ENCODE results near the gene PCLO.
A peak's percentile ranks its signal among the peaks of the same experiment; 100 is the strongest.

The PCLO gene

GRCh38 chr7:82839063-82839462, 323.6 kb downstream of the PCLO start:
- H3K4me1 ChIP-seq (ENCODE audit: insufficient read depth, insufficient read length): no peaks in the 10 kb centered on the region
- H3K9me3 ChIP-seq (ENCODE audit: insufficient read depth, low read length): no peaks in the 10 kb centered on the region
- no peaks in the 10 kb centered on the region for H3K27me3 ChIP-seq (ENCODE audit: insufficient read depth, insufficient read length)
- no peak overlapping the region for H3K9ac ChIP-seq (ENCODE audit: insufficient read length, low read depth)
- H3K4me3 ChIP-seq (ENCODE audit: insufficient read length, low read depth): no peak overlapping the region
- H3K36me3 ChIP-seq (ENCODE audit: insufficient read depth, insufficient read length, low read length): no peaks in the 10 kb centered on the region
- TF ChIP-seq ZNF274 (IDR thresholded peaks at IDR 0.05; ENCODE audit: low read depth, low read length) (no peak), SUZ12 (IDR thresholded peaks at IDR 0.05; ENCODE audit: extremely low read depth, insufficient read depth, insufficient read length) (no peak), YY1 (IDR thresholded peaks at IDR 0.05; ENCODE audit: insufficient read depth, insufficient read length) (no peak)
- DNase-seq (ENCODE audit: low read depth, low spot score): no peak

GRCh38 chr7:82838314-82838713, 324.4 kb downstream of the PCLO start:
- Histone ChIP-seq H3K36me3 (ENCODE audit: insufficient read depth, insufficient read length, low read length) (no peaks in the 10 kb centered on the region), H3K9me3 (ENCODE audit: insufficient read depth, low read length) (no peaks in the 10 kb centered on the region), H3K4me3 (ENCODE audit: insufficient read length, low read depth) (no peak overlapping the region), H3K4me1 (ENCODE audit: insufficient read depth, insufficient read length) (no peaks in the 10 kb centered on the region), H3K27me3 (ENCODE audit: insufficient read depth, insufficient read length) (no peaks in the 10 kb centered on the region), H3K9ac (ENCODE audit: insufficient read length, low read depth) (no peak overlapping the region)
- TF ChIP-seq ZNF274 (IDR thresholded peaks at IDR 0.05; ENCODE audit: low read depth, low read length): no peak
- TF ChIP-seq YY1 (IDR thresholded peaks at IDR 0.05; ENCODE audit: insufficient read depth, insufficient read length): no peak
- no peak for TF ChIP-seq SUZ12 (IDR thresholded peaks at IDR 0.05; ENCODE audit: extremely low read depth, insufficient read depth, insufficient read length)
- no peak for DNase-seq (ENCODE audit: low read depth, low spot score)

GRCh38 chr7:82823073-82823472, 339.6 kb downstream of the PCLO start:
- Histone ChIP-seq H3K36me3 (ENCODE audit: insufficient read depth, insufficient read length, low read length) (no peaks in the 10 kb centered on the region), H3K4me3 (ENCODE audit: insufficient read length, low read depth) (no peak overlapping the region), H3K4me1 (ENCODE audit: insufficient read depth, insufficient read length) (no peaks in the 10 kb centered on the region), H3K27me3 (ENCODE audit: insufficient read depth, insufficient read length) (no peaks in the 10 kb centered on the region), H3K9me3 (ENCODE audit: insufficient read depth, low read length) (no peaks in the 10 kb centered on the region), H3K9ac (ENCODE audit: insufficient read length, low read depth) (no peak overlapping the region)
- no peak for TF ChIP-seq YY1 (IDR thresholded peaks at IDR 0.05; ENCODE audit: insufficient read depth, insufficient read length)
- TF ChIP-seq SUZ12 (IDR thresholded peaks at IDR 0.05; ENCODE audit: extremely low read depth, insufficient read depth, insufficient read length): no peak
- TF ChIP-seq ZNF274 (IDR thresholded peaks at IDR 0.05; ENCODE audit: low read depth, low read length): no peak
- DNase-seq (ENCODE audit: low read depth, low spot score): no peak

GRCh38 chr7:82821037-82821436, 341.6 kb downstream of the PCLO start:
- no peak overlapping the region for H3K4me3 ChIP-seq (ENCODE audit: insufficient read length, low read depth)
- TF ChIP-seq YY1 (IDR thresholded peaks at IDR 0.05; ENCODE audit: insufficient read depth, insufficient read length) (no peak), ZNF274 (IDR thresholded peaks at IDR 0.05; ENCODE audit: low read depth, low read length) (no peak), SUZ12 (IDR thresholded peaks at IDR 0.05; ENCODE audit: extremely low read depth, insufficient read depth, insufficient read length) (no peak)
- H3K36me3 ChIP-seq (ENCODE audit: insufficient read depth, insufficient read length, low read length): no peaks in the 10 kb centered on the region
- no peaks in the 10 kb centered on the region for H3K9me3 ChIP-seq (ENCODE audit: insufficient read depth, low read length)
- no peak for DNase-seq (ENCODE audit: low read depth, low spot score)
- no peak overlapping the region for H3K9ac ChIP-seq (ENCODE audit: insufficient read length, low read depth)
- no peaks in the 10 kb centered on the region for H3K27me3 ChIP-seq (ENCODE audit: insufficient read depth, insufficient read length)
- H3K4me1 ChIP-seq (ENCODE audit: insufficient read depth, insufficient read length): no peaks in the 10 kb centered on the region

- no peak for TF ChIP-seq ZNF274 (IDR thresholded peaks at IDR 0.05; ENCODE audit: low read depth, low read length)
- TF ChIP-seq SUZ12 (IDR thresholded peaks at IDR 0.05; ENCODE audit: extremely low read depth, insufficient read depth, insufficient read length): no peak
- TF ChIP-seq YY1 (IDR thresholded peaks at IDR 0.05; ENCODE audit: insufficient read depth, insufficient read length): no peak
- Histone ChIP-seq H3K4me3 (ENCODE audit: insufficient read length, low read depth) (no peak overlapping the region), H3K9ac (ENCODE audit: insufficient read length, low read depth) (no peak overlapping the region), H3K36me3 (ENCODE audit: insufficient read depth, insufficient read length, low read length) (no peaks in the 10 kb centered on the region), H3K4me1 (ENCODE audit: insufficient read depth, insufficient read length) (no peaks in the 10 kb centered on the region), H3K27me3 (ENCODE audit: insufficient read depth, insufficient read length) (no peaks in the 10 kb centered on the region), H3K9me3 (ENCODE audit: insufficient read depth, low read length) (no peaks in the 10 kb centered on the region)
- DNase-seq (ENCODE audit: low read depth, low spot score): peak; percentile 16
These were observed 344.5 kb downstream of the PCLO start for GRCh38 chr7:82818171-82818570.

- no peak for TF ChIP-seq YY1 (IDR thresholded peaks at IDR 0.05; ENCODE audit: insufficient read depth, insufficient read length)
- TF ChIP-seq SUZ12 (IDR thresholded peaks at IDR 0.05; ENCODE audit: extremely low read depth, insufficient read depth, insufficient read length): no peak
- no peak for TF ChIP-seq ZNF274 (IDR thresholded peaks at IDR 0.05; ENCODE audit: low read depth, low read length)
- no peaks in the 10 kb centered on the region for H3K9me3 ChIP-seq (ENCODE audit: insufficient read depth, low read length)
- no peaks in the 10 kb centered on the region for H3K4me1 ChIP-seq (ENCODE audit: insufficient read depth, insufficient read length)
- peak; percentile 16 for DNase-seq (ENCODE audit: low read depth, low spot score)
- no peaks in the 10 kb centered on the region for H3K27me3 ChIP-seq (ENCODE audit: insufficient read depth, insufficient read length)
- no peaks in the 10 kb centered on the region for H3K36me3 ChIP-seq (ENCODE audit: insufficient read depth, insufficient read length, low read length)
- no peak overlapping the region for H3K4me3 ChIP-seq (ENCODE audit: insufficient read length, low read depth)
- H3K9ac ChIP-seq (ENCODE audit: insufficient read length, low read depth): no peak overlapping the region
These were observed 346.4 kb downstream of the PCLO start for GRCh38 chr7:82816272-82816671.

- no peaks in the 10 kb centered on the region for H3K9me3 ChIP-seq (ENCODE audit: insufficient read depth, low read length)
- no peak overlapping the region for H3K9ac ChIP-seq (ENCODE audit: insufficient read length, low read depth)
- H3K36me3 ChIP-seq (ENCODE audit: insufficient read depth, insufficient read length, low read length): no peaks in the 10 kb centered on the region
- H3K4me1 ChIP-seq (ENCODE audit: insufficient read depth, insufficient read length): no peaks in the 10 kb centered on the region
- H3K27me3 ChIP-seq (ENCODE audit: insufficient read depth, insufficient read length): no peaks in the 10 kb centered on the region
- peak; percentile 27 for DNase-seq (ENCODE audit: low read depth, low spot score)
- TF ChIP-seq SUZ12 (IDR thresholded peaks at IDR 0.05; ENCODE audit: extremely low read depth, insufficient read depth, insufficient read length) (no peak), YY1 (IDR thresholded peaks at IDR 0.05; ENCODE audit: insufficient read depth, insufficient read length) (no peak), ZNF274 (IDR thresholded peaks at IDR 0.05; ENCODE audit: low read depth, low read length) (no peak)
- H3K4me3 ChIP-seq (ENCODE audit: insufficient read length, low read depth): no peak overlapping the region
These were observed 352.0 kb downstream of the PCLO start for GRCh38 chr7:82810558-82811259.

Data from NT2/D1 (cell line).